GM18505 (cell line): ENCODE results near the gene MAP3K7CL.

Source experiments
- ATAC-seq: cut with Tn5 transposase; IDR thresholded peaks from one replicate; pipeline ENCODE4 v1.9.1; 2021; ENCODE audit not compliant: unreplicated experiment
- POLR2A ChIP-seq: IDR thresholded peaks from 4 replicates; pipeline ENCODE4 v1.6.1; 2011; ENCODE audit warnings: borderline replicate concordance; ENCODE audit not compliant: insufficient read depth, insufficient read length; ENCODE audit errors: extremely low read depth

The MAP3K7CL gene

GRCh38 chr21:29218749-29219148 lies 88.3 kb downstream of the MAP3K7CL start:
- ATAC-seq: no peak
- TF ChIP-seq POLR2A: no peak

- TF ChIP-seq POLR2A: no peak
- no peak for ATAC-seq
These were observed 88.8 kb downstream of the MAP3K7CL start for GRCh38 chr21:29219165-29219770.

DNA sequence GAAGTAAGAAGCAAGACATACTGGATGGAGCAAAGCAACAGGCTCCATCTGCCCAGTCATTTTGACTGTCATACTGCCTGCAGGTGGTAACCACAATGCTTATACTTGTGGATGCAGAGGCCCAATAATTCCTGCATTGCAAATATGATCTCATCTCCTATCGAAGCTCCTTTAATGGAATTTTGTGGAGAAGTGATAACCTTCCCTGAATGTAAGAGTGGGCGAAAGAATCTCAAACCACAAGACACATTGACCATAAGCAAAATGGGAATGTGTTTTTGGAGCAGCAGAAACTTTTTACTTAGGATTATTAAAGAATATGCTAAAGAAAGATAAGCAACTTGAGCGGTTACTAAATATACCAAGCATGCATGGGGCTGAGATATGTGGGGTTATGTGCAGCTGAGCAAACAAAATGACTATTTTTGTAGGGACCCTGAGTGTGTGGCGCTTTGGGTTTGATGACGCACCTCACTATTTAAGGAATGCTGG lies 90.9 kb downstream of the MAP3K7CL start:
- ATAC-seq: no peak
- no peak for TF ChIP-seq POLR2A

DNA sequence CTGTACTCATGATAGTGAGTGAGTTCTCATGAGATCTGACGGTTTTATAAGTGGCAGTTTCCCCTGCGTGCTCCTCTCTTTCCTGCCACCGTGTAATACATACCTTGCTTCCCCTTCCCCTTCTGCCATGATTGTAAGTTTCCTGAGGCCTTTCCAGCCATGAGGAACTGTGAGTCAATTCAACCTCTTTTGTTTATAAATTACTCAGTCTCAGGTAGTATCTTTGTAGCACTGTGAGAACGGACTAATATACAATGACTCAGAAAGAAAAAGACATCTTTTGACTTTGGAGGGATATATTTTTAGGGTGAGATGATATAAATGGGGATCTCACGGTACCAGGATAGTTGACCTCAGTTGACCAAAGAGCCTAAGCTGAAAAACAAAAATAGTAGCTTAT lies 93.6 kb downstream of the MAP3K7CL start:
- TF ChIP-seq POLR2A: no peak
- ATAC-seq: no peak
